Endometrial microvascular endothelial cells (primary cell): Measurements from ENCODE around the gene GC. TPM values are rescaled to one million over a fixed set of nuclear protein-coding genes. Genes with fewer than 3 reads are reported as not detected.
"Not testable (repeated sequence)": the region's sequence is repeated elsewhere in the genome, so short reads cannot be mapped to it uniquely, and the experiment has no call there.

Experiments
- in situ Hi-C: cut with HindIII; loops from 2 replicates; pipeline ENCODE4 v1.10.0; 2017; ENCODE audit warnings: low sequenced_read_pairs, low pct_unique_long_range_greater_than_20kb; ENCODE audit errors: inconsistent ontology term
- total RNA-seq: library from RNA; depleted of rRNA; stranded (reverse); fragments of >200 nt; gene quantifications from one replicate; pipeline ENCODE4 v1.2.3, GENCODE V29; 2015; ENCODE audit errors: inconsistent ontology term

The GC gene
- total RNA-seq = not detected

DNA sequence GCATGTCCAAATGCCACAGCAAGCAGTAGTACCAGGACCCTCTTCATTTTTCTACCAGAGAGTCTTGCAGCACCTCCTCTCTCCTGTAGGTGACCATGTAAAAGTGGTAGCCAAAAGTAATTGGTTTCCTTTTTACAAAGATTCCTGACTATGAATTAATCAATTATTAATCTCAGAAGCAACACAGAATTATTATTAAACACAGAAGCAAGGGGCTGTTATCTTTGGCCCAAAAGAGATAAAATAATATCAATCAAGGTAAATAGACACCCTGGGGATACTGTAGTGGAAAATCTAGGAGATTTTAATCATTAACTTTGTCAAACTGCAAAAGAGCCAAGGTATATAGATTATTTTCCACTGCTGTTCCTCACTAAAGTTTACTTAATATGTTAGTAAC is at the start of gene GC:
GC (minus strand) TSS at position 108 of the 400 bp plus-strand sequence; CDS start at position 47, 61 bp downstream.
- in situ Hi-C loops = no loop called here

- in situ Hi-C loops = no loop called here
Measured at GRCh38 chr4:71833232-71833900, 49.5 kb upstream of the GC start.

GRCh38 chr4:71832049-71832448 is 48.2 kb upstream of the GC start:
- in situ Hi-C loops = no loop called here

- in situ Hi-C loops = no loop called here
Measured at GRCh38 chr4:71830497-71831190, 46.8 kb upstream of the GC start.

DNA sequence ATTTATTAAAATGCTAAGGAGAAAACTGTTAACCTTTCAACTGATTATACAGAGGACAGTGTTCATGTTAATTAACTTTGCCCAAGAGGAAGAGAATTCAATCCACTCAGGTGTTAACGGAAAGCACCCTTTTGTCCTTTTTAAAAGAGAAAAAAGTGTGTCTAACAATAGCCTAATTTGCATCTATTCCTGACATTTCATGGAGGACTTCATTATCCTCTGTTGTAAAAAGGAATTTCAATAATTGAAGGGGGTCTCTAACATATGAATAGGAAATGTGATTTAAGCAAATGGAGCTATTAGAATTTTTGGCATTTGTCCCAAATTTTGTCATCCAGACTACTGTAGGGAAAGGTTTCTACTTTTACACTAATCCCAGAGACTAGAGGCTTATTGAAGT is 44.6 kb upstream of the GC start:
- in situ Hi-C loops = no loop called here

DNA sequence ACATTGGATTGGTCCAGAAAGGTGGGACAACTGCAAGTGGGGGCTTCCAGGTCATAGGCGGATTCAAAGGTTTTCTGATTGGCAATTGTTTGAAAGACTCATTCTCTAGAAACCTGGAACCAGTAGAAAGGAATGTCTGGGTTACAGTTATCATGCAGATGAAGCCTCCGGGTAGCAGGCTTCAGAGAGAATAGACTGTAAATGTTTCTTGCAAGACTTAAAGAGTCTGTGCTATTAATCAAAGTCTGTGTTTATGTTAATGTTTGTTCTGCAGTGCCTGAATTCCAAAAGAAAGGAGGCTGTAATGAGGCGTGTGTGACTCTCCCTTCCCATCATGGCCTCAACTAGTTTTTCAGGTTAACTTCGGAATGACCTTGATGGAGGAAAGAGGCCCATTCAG is 43.9 kb upstream of the GC start:
- in situ Hi-C loops = no loop called here

DNA sequence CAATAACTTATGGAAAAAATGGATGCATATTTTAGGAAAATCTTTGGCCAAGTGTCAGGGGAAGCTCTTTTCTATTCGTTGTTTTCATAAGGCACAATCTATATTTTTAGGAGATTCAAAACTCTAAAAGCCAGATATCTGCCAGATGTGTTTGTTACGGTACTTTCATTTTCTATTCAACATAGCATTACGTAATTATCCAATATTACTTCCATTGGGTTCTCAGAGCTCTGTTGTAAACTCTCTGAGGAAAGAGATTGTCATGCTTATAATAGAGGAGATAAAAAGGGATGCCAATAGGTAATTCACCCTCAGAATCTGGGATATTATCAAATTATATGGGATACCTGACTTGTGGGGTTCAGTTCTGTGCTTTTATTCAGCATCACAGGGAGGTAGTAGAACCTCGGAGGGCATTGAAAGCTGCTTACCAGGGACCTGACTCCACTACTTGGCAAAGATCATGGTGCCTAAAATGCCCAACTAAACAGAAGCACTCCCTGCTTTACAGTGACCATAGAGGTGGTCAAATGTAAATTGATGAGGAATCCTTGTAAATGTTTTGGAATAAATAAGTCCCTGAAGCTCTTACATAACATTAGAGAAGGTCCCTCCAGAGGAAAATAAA is 32.9 kb upstream of the GC start:
- in situ Hi-C loops = no loop called here

DNA sequence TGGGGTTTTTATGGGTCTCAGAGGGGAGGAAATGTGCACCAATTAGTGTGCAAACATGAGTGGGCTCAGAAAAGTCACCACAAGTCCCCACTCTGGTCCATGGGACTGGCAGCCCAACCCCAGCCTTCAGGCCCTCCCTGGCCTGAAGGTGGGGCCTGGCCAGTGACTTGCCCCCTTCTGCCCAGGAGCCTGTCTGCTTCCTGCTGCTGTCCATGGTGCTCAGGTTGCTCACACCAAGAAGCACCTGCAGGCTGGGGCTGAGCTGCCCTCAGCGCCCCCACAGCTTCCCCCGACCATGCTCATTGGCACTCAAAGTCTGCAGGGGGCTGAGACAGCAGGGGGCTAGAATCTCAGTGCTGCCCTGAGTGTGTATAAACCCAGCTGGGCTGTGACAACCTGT is 30.6 kb upstream of the GC start:
- in situ Hi-C loops = no loop called here

- in situ Hi-C loops = not testable (repeated sequence)
Measured at GRCh38 chr4:71809805-71810204, 25.9 kb upstream of the GC start.

DNA sequence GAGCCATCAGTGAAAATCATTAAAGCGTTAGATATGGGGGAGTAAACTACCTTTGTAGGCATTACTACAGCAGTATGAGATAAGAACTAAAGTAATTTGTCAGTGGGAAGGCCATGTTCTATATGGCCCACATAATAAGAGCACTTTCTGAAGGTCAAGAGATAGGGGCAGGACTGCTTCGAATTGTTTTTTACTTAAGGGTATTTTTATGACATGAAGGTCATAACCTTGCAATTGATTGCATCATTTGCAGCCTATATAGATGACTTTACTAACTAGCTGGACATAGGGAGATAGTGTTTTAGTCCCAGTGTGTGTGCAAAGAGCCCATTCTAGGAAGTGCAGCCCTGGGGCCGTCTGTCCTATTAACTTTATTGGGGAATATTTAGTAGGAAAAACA is 23.6 kb upstream of the GC start:
- in situ Hi-C loops = no loop called here

DNA sequence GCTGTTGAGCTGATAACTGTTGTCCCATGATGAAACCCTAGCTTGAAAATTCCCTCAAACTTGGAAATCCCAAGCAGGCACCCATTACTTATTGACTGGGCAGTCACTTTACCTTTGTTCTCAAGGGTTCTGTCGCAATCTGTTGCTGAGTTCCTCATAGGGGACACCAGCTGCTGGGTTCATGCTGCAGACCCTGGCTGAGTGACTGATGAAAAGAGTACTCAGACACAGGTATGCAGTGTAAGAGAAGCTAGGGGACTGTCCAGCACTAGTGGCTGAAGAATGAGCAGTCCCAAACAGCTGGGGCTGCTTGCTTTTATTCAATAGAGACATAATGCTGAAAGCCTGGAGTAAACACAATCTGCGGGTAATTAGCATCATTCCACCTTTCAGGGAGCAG is 21.4 kb upstream of the GC start:
- in situ Hi-C loops = not testable (repeated sequence)

- in situ Hi-C loops = not testable (repeated sequence)
Measured at GRCh38 chr4:71804017-71804697, 20.3 kb upstream of the GC start.

GRCh38 chr4:71785959-71786358 is 2.1 kb upstream of the GC start:
- in situ Hi-C loops = no loop called here

GRCh38 chr4:71784569-71785197 is 804 bp upstream of the GC start:
- in situ Hi-C loops = no loop called here

- in situ Hi-C loops = no loop called here
Measured at GRCh38 chr4:71777891-71778290, 6.0 kb downstream of the GC start.

DNA sequence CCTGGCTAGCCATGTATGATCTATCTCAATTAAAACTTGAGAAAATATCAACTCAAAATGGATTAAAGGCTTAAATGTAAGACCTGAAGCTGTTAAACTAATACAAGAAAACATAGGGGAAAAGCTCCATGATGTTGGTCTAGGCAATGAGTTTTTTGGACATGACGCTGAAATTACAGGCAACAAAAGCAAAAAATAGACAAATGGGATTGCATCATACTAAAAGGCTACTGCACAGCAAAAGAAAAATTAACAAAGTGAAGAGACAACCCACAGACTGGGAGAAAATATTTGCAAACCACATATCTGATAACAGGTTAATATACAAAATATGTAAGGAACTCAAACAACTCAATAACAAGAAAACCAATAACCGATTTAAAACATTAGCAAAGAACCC is 8.4 kb downstream of the GC start:
- in situ Hi-C loops = no loop called here

GRCh38 chr4:71774136-71774535 is 9.7 kb downstream of the GC start:
- in situ Hi-C loops = no loop called here

- in situ Hi-C loops = no loop called here
Measured at GRCh38 chr4:71773004-71773403, 10.9 kb downstream of the GC start.

DNA sequence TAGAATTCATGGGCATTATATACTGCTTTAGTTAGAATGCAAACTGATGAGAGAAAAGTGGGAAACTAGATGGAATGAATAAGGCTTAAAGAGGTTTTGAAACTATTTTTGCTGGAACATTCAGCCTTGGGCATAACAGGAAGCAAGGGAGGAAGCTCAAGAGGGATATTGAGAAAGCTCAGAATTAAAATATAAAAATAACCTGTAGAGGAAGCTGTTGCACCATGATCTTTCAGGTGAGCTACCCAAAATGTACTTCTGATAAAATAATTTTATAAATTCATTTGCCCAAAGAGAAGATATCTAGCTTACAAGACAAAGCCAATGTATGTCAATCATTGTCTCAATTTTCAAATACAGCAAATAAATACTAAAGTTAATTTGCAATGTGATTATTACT is 11.3 kb downstream of the GC start:
- in situ Hi-C loops = no loop called here
